GM12865 (cell line): ENCODE data around the gene SLC6A11.

Source experiments
- DNase-seq: peaks from one replicate; pipeline ENCODE4 v3.0.0; 2010; ENCODE audit warnings: low read depth
- H3K4me3 ChIP-seq: 2 replicates; pipeline ENCODE4 v1.5.1; 2011; ENCODE audit warnings: mild to moderate bottlenecking, low read depth, low read length, control low read depth
- CTCF ChIP-seq: IDR thresholded peaks from 2 replicates; pipeline ENCODE4 v1.5.1; 2011; ENCODE audit warnings: low read length, control low read depth, low read depth, inconsistent platforms; ENCODE audit not compliant: insufficient read depth; ENCODE audit errors: missing control alignments

SLC6A11 gene

DNA sequence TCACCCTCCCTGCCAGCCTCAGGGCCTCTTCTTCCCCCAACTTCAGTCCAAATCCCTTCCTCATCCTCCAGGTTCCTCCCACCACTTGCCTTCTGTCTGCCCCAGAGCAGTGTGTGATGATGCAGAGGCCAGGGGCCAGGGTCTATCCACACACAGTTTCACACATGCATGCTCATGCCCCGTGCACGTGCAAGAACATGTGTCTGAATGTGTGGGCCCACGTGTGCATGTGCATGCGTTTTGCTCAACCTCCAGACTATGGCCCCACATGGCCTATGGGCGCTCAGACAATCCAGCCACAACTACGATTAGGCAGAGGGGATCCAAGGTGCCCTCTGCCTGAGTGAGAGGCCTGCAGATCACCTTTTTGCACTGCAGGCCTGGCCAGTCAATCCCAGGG is 144.2 kb downstream of the SLC6A11 start:
- H3K4me3 ChIP-seq: no peak overlapping the region

DNA sequence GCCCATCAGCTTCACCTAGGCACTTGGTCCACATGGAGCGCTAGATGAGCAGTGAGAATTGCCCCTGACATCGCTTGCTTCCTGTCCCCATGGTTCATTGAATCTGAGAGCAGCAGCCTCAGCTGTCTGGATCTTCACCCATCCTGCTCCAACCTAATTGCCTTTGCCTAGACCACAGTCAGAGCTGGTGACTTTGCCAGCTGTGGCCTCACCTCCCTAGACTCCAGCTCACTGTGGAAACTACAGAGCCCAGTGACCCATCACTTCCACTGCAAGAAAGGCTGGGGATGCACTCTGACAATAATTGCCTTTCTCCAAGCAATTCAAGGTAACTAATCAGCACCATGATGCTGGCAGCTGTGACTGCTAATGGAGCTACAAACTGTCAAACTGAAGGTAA is 145.9 kb downstream of the SLC6A11 start:
- no peak for DNase-seq
- H3K4me3 ChIP-seq: no peak overlapping the region
- TF ChIP-seq CTCF: no peak

More for the DNA sequence above, 144.2 kb downstream of the SLC6A11 start:
- no peak for DNase-seq
- no peak for TF ChIP-seq CTCF

DNA sequence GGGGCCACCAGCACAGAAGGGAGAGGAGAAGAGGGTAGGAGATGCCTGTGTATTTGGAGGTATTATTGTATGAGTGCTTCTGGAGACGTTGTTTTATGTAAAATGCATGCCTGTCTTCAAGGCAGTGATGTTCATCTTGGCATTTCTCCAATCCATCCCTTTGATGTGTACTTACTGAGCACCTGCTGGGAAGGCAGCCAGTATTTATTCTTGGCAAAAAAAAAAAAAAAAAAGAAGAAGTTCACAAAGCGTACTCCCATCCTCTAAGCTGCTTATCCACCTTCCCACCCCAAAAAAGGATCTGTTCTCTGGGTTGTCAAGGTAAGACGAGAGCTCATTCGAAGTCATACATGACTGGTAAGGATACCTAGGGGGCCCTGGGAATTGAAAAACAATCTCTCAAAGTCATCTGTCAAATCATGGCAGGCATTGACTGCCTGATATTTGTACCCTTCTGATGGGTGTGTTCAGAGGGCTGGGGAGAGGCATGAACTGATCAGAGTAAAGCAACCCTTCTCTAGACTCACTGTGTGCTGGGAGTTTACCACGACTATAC is 146.5 kb downstream of the SLC6A11 start:
- TF ChIP-seq CTCF: no peak
- DNase-seq: no peak
- no peak overlapping the region for H3K4me3 ChIP-seq

- no peak overlapping the region for H3K4me3 ChIP-seq
- peak; percentile 10 for DNase-seq
- TF ChIP-seq CTCF: no peak
Observed at GRCh38 chr3:10964537-10965167, 148.6 kb downstream of the SLC6A11 start.

DNA sequence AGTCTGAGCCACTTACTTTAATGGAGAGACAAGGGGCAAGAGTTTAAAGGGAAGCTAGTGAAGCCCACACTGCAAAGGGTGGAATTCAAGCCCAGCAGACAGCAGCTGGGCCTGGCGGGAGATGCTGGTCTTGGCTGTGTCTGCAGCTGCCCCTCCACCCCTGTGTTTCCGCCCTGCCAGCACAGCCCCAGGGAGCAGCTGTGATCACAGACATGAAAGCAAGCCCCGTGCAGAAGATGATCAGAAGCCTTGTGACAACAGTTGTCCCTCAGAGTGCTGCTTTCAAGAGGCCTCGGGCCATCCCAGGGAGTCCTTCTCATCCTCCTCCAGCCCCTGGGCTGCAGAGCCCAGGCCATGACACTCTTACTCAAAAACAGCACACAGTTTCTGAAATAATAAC is 152.4 kb downstream of the SLC6A11 start:
- H3K4me3 ChIP-seq: no peak overlapping the region
- TF ChIP-seq CTCF: no peak
- no peak for DNase-seq

DNA sequence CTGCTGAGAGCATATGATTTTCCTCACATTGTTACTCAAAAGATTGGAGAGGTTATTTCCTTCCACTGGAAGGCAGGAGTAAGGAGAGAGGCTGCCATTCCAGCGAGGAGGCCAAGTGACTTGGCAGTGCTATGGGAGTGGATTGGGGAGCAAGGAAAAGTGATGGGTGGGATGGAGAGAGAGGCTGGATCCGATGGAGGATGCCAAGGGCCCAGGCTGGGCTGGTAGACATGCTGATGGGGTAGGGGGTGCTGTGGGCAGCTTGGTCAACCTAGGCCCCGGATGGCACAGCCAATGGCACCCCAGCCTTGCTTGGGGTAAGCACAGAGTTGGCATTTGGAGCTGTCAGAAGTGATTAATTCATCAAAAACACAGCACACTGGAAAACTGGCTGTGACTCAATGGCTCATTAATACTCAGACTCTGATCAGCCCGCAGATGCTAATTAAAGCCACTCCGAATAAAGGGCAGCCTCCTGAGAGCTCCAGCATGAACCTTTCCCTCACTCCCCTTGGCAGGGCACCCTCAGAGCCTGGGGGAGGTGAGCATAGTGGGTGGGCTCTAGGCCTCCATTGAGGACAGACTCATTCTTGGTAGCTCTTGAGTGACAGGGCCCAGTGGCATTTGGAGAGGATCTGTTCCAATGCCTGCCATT is 154.4 kb downstream of the SLC6A11 start:
- no peak for DNase-seq
- no peak overlapping the region for H3K4me3 ChIP-seq
- no peak for TF ChIP-seq CTCF
